K562 (cell line): ENCODE results near the gene FOSL1. TPM values are rescaled to one million over a fixed set of nuclear protein-coding genes. Genes with fewer than 3 reads are reported as not detected.

ENCODE experiments used
- BRCA1 ChIP-seq, 2 experiments: fragments of 450-650 bp in 1 of 2; sonication (generic) in 1 of 2; formaldehyde crosslinking in 1 of 2; IDR thresholded peaks; 2 replicates each; pipeline versions ENCODE4 v1.5.0 to v1.6.1; 2017 to 2020; ENCODE audit warnings: mild to moderate bottlenecking in 1 of 2, missing genetic modification reagents in 1 of 2
- BRD4 ChIP-seq: fragments of 200-600 bp; sonication (generic); IDR thresholded peaks from 2 replicates; pipeline ENCODE4 v1.6.1; 2017; ENCODE audit warnings: inconsistent platforms
- CBFA2T3 ChIP-seq: fragments of 450-650 bp; IDR thresholded peaks from 2 replicates; pipeline ENCODE4 v1.6.1; 2017
- COPS2 ChIP-seq: fragments of 450-650 bp; conservative IDR thresholded peaks from 2 replicates; pipeline ENCODE4 v1.6.1; 2016; ENCODE audit warnings: mild to moderate bottlenecking, moderate library complexity
- DNMT1 ChIP-seq: fragments of 450-650 bp; IDR thresholded peaks from 2 replicates; pipeline ENCODE4 v1.6.1; 2016; ENCODE audit warnings: antibody characterized with exemption, mild to moderate bottlenecking
- HNRNPK ChIP-seq: fragments of 200-400 bp; formaldehyde crosslinking; IDR thresholded peaks from one replicate; pipeline ENCODE4 v1.6.1; 2018; ENCODE audit warnings: mild to moderate bottlenecking, low read depth, low read length; ENCODE audit not compliant: poor library complexity, severe bottlenecking
- ID3 ChIP-seq, 2 experiments: fragments of 250-450 bp in 1 of 2; fragments of 450-650 bp in 1 of 2; sonication (Bioruptor Pico) in 1 of 2; IDR thresholded peaks; 2 replicates each; pipeline versions ENCODE4 v1.6.1 to v1.8.0; 2016 to 2021; ENCODE audit warnings: mild to moderate bottlenecking in 2 of 2, moderate library complexity in 2 of 2, missing compliant biosample characterization in 1 of 2, missing genetic modification characterization in 1 of 2
- MEF2D ChIP-seq: conservative IDR thresholded peaks from 2 replicates; pipeline ENCODE4 v1.6.1; 2016; ENCODE audit warnings: low read depth, missing genetic modification characterization, missing compliant biosample characterization
- NFRKB ChIP-seq: fragments of 450-650 bp; IDR thresholded peaks from 2 replicates; pipeline ENCODE4 v1.6.1; 2016; ENCODE audit warnings: low read depth
- NONO ChIP-seq, 2 experiments: fragments of 200-400 bp in 1 of 2; fragments of 450-650 bp in 1 of 2; formaldehyde crosslinking in 1 of 2; IDR thresholded peaks; 2 replicates each; pipeline ENCODE4 v1.6.1; 2017; ENCODE audit warnings: low read depth in 2 of 2, mild to moderate bottlenecking in 2 of 2, moderate library complexity in 2 of 2, low read length in 1 of 2
- PHB2 ChIP-seq: fragments of 450-650 bp; IDR thresholded peaks from 2 replicates; pipeline ENCODE4 v1.6.1; 2017; ENCODE audit warnings: low read depth
- PPARD ChIP-seq: fragments of 250-450 bp; sonication (Bioruptor Pico); IDR thresholded peaks from 2 replicates; pipeline ENCODE4 v1.8.0; 2022; ENCODE audit warnings: inconsistent platforms, mild to moderate bottlenecking, moderate library complexity
- TAF7 ChIP-seq: fragments of 450-650 bp; IDR thresholded peaks from 2 replicates; pipeline ENCODE4 v1.6.1; 2016; ENCODE audit warnings: missing genetic modification characterization, missing compliant biosample characterization
- THRB ChIP-seq: fragments of 450-650 bp; formaldehyde crosslinking; conservative IDR thresholded peaks from 2 replicates; pipeline ENCODE4 v1.4.0; 2022; ENCODE audit warnings: mild to moderate bottlenecking, missing genetic modification characterization
- XRCC3 ChIP-seq: fragments of 450-650 bp; IDR thresholded peaks from 2 replicates; pipeline ENCODE4 v1.6.1; 2017; ENCODE audit warnings: mild to moderate bottlenecking, moderate library complexity
- ZBED1 ChIP-seq: IDR thresholded peaks from 2 replicates; pipeline ENCODE4 v1.6.1; 2014
- ZBTB12 ChIP-seq: fragments of 250-450 bp; sonication (Bioruptor Pico); IDR thresholded peaks from 2 replicates; pipeline ENCODE4 v1.4.0; 2020
- ZC3H11A ChIP-seq: IDR thresholded peaks from 2 replicates; pipeline ENCODE4 v1.6.1; 2012; ENCODE audit warnings: low read depth, low read length, improper control_type of control experiment
- ZC3H8 ChIP-seq: fragments of 450-650 bp; IDR thresholded peaks from 2 replicates; pipeline ENCODE4 v1.6.1; 2017
- ZKSCAN8 ChIP-seq: fragments of 200-800 bp; sonication (Bioruptor generic); IDR thresholded peaks from 2 replicates; pipeline ENCODE4 v1.6.1; 2016; ENCODE audit warnings: missing genetic modification characterization, missing compliant biosample characterization
- ZNF311 ChIP-seq: fragments of 250-450 bp; sonication (Bioruptor Pico); IDR thresholded peaks from 2 replicates; pipeline ENCODE4 v1.4.0; 2020; ENCODE audit warnings: mild to moderate bottlenecking, moderate library complexity
- ZNF324 ChIP-seq: fragments of 250-450 bp; sonication (Bioruptor Pico); IDR thresholded peaks from 2 replicates; pipeline ENCODE4 v1.4.0; 2020; ENCODE audit warnings: mild to moderate bottlenecking
- ZNF354B ChIP-seq: fragments of 250-450 bp; sonication (Bioruptor Pico); IDR thresholded peaks from 2 replicates; pipeline ENCODE4 v1.4.0; 2020
- ZNF431 ChIP-seq: sonication (generic); formaldehyde crosslinking; IDR thresholded peaks from 2 replicates; pipeline ENCODE4 v1.8.0; 2022; ENCODE audit warnings: mild to moderate bottlenecking, missing genetic modification reagents
- ZNF551 ChIP-seq: fragments of 250-450 bp; sonication (Bioruptor Pico); IDR thresholded peaks from 2 replicates; pipeline ENCODE4 v1.5.0; 2021; ENCODE audit warnings: mild to moderate bottlenecking, moderate library complexity
- ZNF57 ChIP-seq: fragments of 450-650 bp; formaldehyde crosslinking; IDR thresholded peaks from 2 replicates; pipeline ENCODE4 v1.4.0; 2020; ENCODE audit warnings: mild to moderate bottlenecking, moderate library complexity
- ZNF583 ChIP-seq: fragments of 250-450 bp; sonication (Bioruptor Pico); IDR thresholded peaks from 2 replicates; pipeline ENCODE4 v1.4.0; 2020
- ZNF644 ChIP-seq: fragments of 200-800 bp; sonication (Bioruptor generic); IDR thresholded peaks from 2 replicates; pipeline ENCODE4 v1.6.1; 2016; ENCODE audit warnings: low read depth, missing genetic modification characterization, missing compliant biosample characterization
- polyA plus RNA-seq, 8 experiments: library from polyadenylated mRNA; depleted of rRNA in 4 of 8; stranded (reverse) in 5 of 8; unstranded in 3 of 8; fragments of >200 nt; fragmentation: Nextera tagmentation in 2 of 8; fragmentation: Illumina TruSeq in 1 of 8; extraction: Ambion mirVana in 2 of 8; extraction: Trizol in 1 of 8; gene quantifications; 2 replicates each; pipeline versions ENCODE4 v1.2.1 to v1.2.3, GENCODE V29; 2011 to 2014; ENCODE audit warnings: inconsistent platforms in 1 of 8, missing spikeins in 1 of 8
- total RNA-seq, 7 experiments: library from RNA; depleted of rRNA in 6 of 7; stranded (reverse); fragments of >200 nt in 6 of 7; fragmentation: Illumina TruSeq in 2 of 7; extraction: Trizol in 2 of 7; gene quantifications; 2 replicates each; pipeline versions ENCODE4 v1.2.1 to v1.2.3, GENCODE V29; 2011 to 2021; ENCODE audit warnings: low replicate concordance in 1 of 7

Gene FOSL1
- total and polyA plus RNA-seq, 9 of the 15 experiments (the other 6 are each of a cell fraction or from before 2014, with no cell fraction given) = 3.5 to 39.6 (median 10.0) TPM

- no peak for TF ChIP-seq ZBTB12
- TF ChIP-seq ZC3H8 = peak; percentile 83; the same call in 1 of the 2 replicates
- no peak for TF ChIP-seq ZKSCAN8 (CRISPR knock-in tag)
- 0 out of 2 replicates have a peak, but pooled peaks have one; percentile 49 for TF ChIP-seq ZBED1
- peak; percentile 94 for TF ChIP-seq NFRKB
- TF ChIP-seq DNMT1 = peak; percentile 94; the same call in 1 of the 2 replicates
- TF ChIP-seq ZNF551 (CRISPR knock-in tag) = 0 out of 2 replicates have a peak, but pooled peaks have one; percentile 45
- no peak for TF ChIP-seq ID3 (CRISPR knock-in tag; IDR thresholded peaks at IDR 0.05)
- peak; percentile 81 for TF ChIP-seq ID3 (tag; IDR thresholded peaks at IDR 0.05)
- no peak for TF ChIP-seq HNRNPK
- TF ChIP-seq NONO (IDR thresholded peaks at IDR 0.05; ENCODE audit: low read depth in 2 of 2, low read length in 1 of 2) = no peak
- TF ChIP-seq ZNF324 (CRISPR knock-in tag) = no peak
- TF ChIP-seq ZNF644 (tag) = peak; percentile 17; the same call in 1 of the 2 replicates
- TF ChIP-seq CBFA2T3 = no peak
- TF ChIP-seq XRCC3 = no peak
- no peak for TF ChIP-seq ZC3H11A
- TF ChIP-seq ZNF57 (CRISPR knock-in tag) = no peak
- peak; percentile 63 for TF ChIP-seq TAF7 (tag)
- no peak for TF ChIP-seq BRCA1 (IDR thresholded peaks at IDR 0.05)
- TF ChIP-seq BRCA1 (CRISPR knock-in tag; IDR thresholded peaks at IDR 0.05) = no peak
- peak; percentile 91 for TF ChIP-seq BRD4
- TF ChIP-seq ZNF583 (CRISPR knock-in tag) = no peak; the same call in 1 of the 2 replicates
- TF ChIP-seq PPARD (CRISPR knock-in tag) = no peak
- no peak for TF ChIP-seq COPS2
- 0 out of 2 replicates have a peak, but pooled peaks have one; percentile 43 for TF ChIP-seq PHB2
- peak; percentile 94; the same call in 1 of the 2 replicates for TF ChIP-seq THRB
- TF ChIP-seq ZNF354B (CRISPR knock-in tag) = no peak
- 0 out of 2 replicates have a peak, but pooled peaks have one; percentile 27 for TF ChIP-seq ZNF431 (CRISPR knock-in tag)
- TF ChIP-seq MEF2D (tag) = peak; percentile 55; the same call in 1 of the 2 replicates
- TF ChIP-seq ZNF311 (CRISPR knock-in tag) = peak; percentile 57; the same call in 1 of the 2 replicates
Observed at GRCh38 chr11:65859812-65860277, 40.3 kb downstream of the FOSL1 start (continued).
